Adrenal gland (tissue), 5 donors: ENCODE measurements around the gene SLC22A3.

Experiments
- CTCF ChIP-seq, 6 experiments: fragments of 450-650 bp in 4 of 6; fragments of 200-600 bp in 2 of 6; sonication (generic) in 1 of 6; IDR thresholded peaks; 1 replicate in 5 of 6; 2 replicates in 1 of 6; pipeline versions ENCODE4 v1.5.1 to v1.8.0; 2016 to 2021; ENCODE audit warnings: antibody characterized with exemption in 6 of 6, mild to moderate bottlenecking in 2 of 6, moderate library complexity in 1 of 6
- POLR2A ChIP-seq, 2 donors: fragments of 450-650 bp; IDR thresholded peaks; one replicate each; pipeline ENCODE4 v1.6.1; 2017; ENCODE audit warnings: antibody characterized with exemption in 2 of 2, mild to moderate bottlenecking in 2 of 2, moderate library complexity in 1 of 2
- donor health status: DM: no; HTN: no; CAD: no.

- TF ChIP-seq CTCF (IDR thresholded peaks at IDR 0.05), result no peak
- TF ChIP-seq POLR2A (IDR thresholded peaks at IDR 0.05), result no peak
Measured at GRCh38 chr6:160312900-160313299, 35.3 kb upstream of the SLC22A3 start.
